ENCODE measurements around the gene MBTD1. TPM values are rescaled to one million over a fixed set of nuclear protein-coding genes. Genes with fewer than 3 reads are reported as not detected.

Gene MBTD1
- total and polyA plus RNA-seq, 10 donors = 9.6 to 45.7 (median 23.6) TPM

DNA sequence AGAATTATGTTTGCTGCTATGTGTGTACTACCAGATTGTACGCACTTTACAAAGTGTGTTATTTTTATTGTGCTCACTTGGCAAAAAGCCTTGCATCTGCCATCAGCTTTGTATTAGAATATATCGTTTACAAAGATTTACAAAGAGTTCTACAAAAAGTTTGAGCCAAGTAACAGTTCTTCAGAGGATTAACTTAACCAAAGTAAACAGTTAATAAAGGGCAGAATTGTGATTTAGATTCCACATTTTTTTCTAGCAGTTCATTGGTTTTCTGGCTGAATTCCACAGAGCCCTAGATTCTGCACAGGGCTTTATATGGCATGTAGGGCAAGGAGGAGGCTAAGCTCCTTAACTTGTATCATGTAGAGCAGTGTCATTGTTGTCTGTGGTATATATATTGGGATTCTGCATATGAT is 29.9 kb upstream of the MBTD1 start:
- DNase-seq = no peak
- Histone ChIP-seq H3K27me3 (replicated peaks in 1 of 7) (no peaks in the 10 kb centered on the region), H3K36me3 (peaks cover 0 to 99% (median 83%) of the 10 kb centered on the region in 6 donors), H3K4me3 (no peak overlapping the region), H3K27ac (no peak overlapping the region), H3K4me1 (no peaks in the 10 kb centered on the region), H3K9me3 (peaks cover 0 to 4% (median 0%) of the 10 kb centered on the region in 8 donors)
- TF ChIP-seq POLR2A (IDR thresholded peaks at IDR 0.05) (no peak), POLR2AphosphoS5 (IDR thresholded peaks at IDR 0.05) (no peak), CTCF (IDR thresholded peaks at IDR 0.05 in 8 of 11, conservative IDR thresholded peaks at IDR 0.05 in 3 of 11) (no peak)
- WGBS, 5 donors = 93 to 98% (median 95%) methylated on average over 2 of the region's 2 CpGs
- intact Hi-C loops (cut with DNase I; ENCODE audit: low total_unique reads) = no loop called here

DNA sequence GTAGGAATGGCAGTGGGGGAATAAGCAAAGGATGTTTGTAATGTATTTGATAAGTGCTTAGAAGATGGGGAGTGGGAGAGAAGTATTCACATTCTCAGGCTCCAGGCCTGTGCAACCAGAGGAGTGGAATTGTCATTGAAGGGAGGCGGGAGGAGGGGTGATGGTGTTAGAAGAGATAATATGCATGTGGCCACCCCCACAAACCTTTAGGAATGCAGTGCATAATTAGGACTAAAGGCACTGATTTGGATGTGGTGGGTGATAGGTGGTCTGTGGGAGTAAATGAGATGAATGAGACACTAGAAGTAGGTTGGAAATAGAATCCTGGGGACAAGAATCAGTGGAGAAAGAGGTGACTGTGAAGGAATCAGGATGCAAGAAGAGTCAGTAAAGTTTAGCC is 27.6 kb upstream of the MBTD1 start:
- H3K27me3 ChIP-seq (replicated peaks in 1 of 7) = no peaks in the 10 kb centered on the region
- TF ChIP-seq CTCF (IDR thresholded peaks at IDR 0.05 in 8 of 11, conservative IDR thresholded peaks at IDR 0.05 in 3 of 11) (no peak), POLR2A (IDR thresholded peaks at IDR 0.05) (no peak), POLR2AphosphoS5 (IDR thresholded peaks at IDR 0.05) (no peak)
- intact Hi-C loops (cut with DNase I; ENCODE audit: low total_unique reads) = no loop called here
- peaks cover 0 to 100% (median 78%) of the 10 kb centered on the region in 6 donors for H3K36me3 ChIP-seq
- no peaks in the 10 kb centered on the region for H3K9me3 ChIP-seq
- no peaks in the 10 kb centered on the region for H3K4me1 ChIP-seq
- H3K4me3 ChIP-seq = no peak overlapping the region
- no peak for DNase-seq
- 93 to 100% (median 98%) methylated on average over 1 of the region's 1 CpG for WGBS, 5 donors
- H3K27ac ChIP-seq = no peak overlapping the region

GRCh38 chr17:51279183-51279582 is 19.3 kb upstream of the MBTD1 start:
- H3K4me1 ChIP-seq = peaks cover 0 to 12% (median 0%) of the 10 kb centered on the region in 6 donors
- TF ChIP-seq CTCF (IDR thresholded peaks at IDR 0.05 in 8 of 11, conservative IDR thresholded peaks at IDR 0.05 in 3 of 11) = no peak
- TF ChIP-seq POLR2AphosphoS5 (IDR thresholded peaks at IDR 0.05) = no peak
- TF ChIP-seq POLR2A (IDR thresholded peaks at IDR 0.05) = no peak
- H3K27me3 ChIP-seq (replicated peaks in 1 of 7) = no peaks in the 10 kb centered on the region
- H3K9me3 ChIP-seq = no peaks in the 10 kb centered on the region
- H3K4me3 ChIP-seq = no peak overlapping the region
- intact Hi-C loops (cut with DNase I; ENCODE audit: low total_unique reads) = no loop called here
- peaks cover 2 to 100% (median 73%) of the 10 kb centered on the region in 6 donors for H3K36me3 ChIP-seq
- H3K27ac ChIP-seq = no peak overlapping the region
- DNase-seq = no peak

- Histone ChIP-seq H3K4me3 (no peak overlapping the region), H3K27ac (no peak overlapping the region), H3K36me3 (peaks cover 8 to 98% (median 74%) of the 10 kb centered on the region in 6 donors), H3K4me1 (peaks cover 0 to 8% (median 3%) of the 10 kb centered on the region in 6 donors), H3K27me3 (replicated peaks in 1 of 7) (no peaks in the 10 kb centered on the region), H3K9me3 (no peaks in the 10 kb centered on the region)
- no peak for DNase-seq
- intact Hi-C loops (cut with DNase I; ENCODE audit: low total_unique reads) = no loop called here
- 87 to 96% (median 91%) methylated on average over 1 of the region's 1 CpG for WGBS, 5 donors
- TF ChIP-seq POLR2AphosphoS5 (IDR thresholded peaks at IDR 0.05) (no peak), CTCF (IDR thresholded peaks at IDR 0.05 in 8 of 11, conservative IDR thresholded peaks at IDR 0.05 in 3 of 11) (no peak), POLR2A (IDR thresholded peaks at IDR 0.05) (no peak)
Observed at GRCh38 chr17:51275381-51275780, 15.5 kb upstream of the MBTD1 start.

Data from spleen (tissue), 11 donors.